WTC11 (cell line): ENCODE results near the gene RGS9. TPM values are rescaled to one million over a fixed set of nuclear protein-coding genes. Genes with fewer than 3 reads are reported as not detected.
A peak's percentile ranks its signal among the peaks of the same experiment; 100 is the strongest.

Experiments
- ATAC-seq: fragments of 200-7000 bp; cut with Tn5 transposase; 2 replicates; pipeline ENCODE4 v1.10.0; 2021; ENCODE audit warnings: mild to moderate bottlenecking, moderate library complexity
- CTCF ChIA-PET: fragments of 300-600 bp; sonication (Branson Sonifier 250); formaldehyde crosslinking; loops from one replicate; lab custom pipeline; 2021; ENCODE audit warnings: antibody characterized with exemption; lab: Charles Lee
- POLR2A ChIA-PET: fragments of 350-600 bp; sonication (Branson Sonifier 250); formaldehyde crosslinking; loops from one replicate; lab custom pipeline; 2021; ENCODE audit warnings: antibody characterized with exemption; lab: Charles Lee
- DNase-seq: peaks from one replicate; pipeline ENCODE4 v3.0.0; 2021; ENCODE audit warnings: low spot score
- H3K27ac Mint-ChIP-seq: 2 replicates; pipeline ENCODE4 v1.8.0; 2021; ENCODE audit warnings: mixed read lengths
- H3K27me3 Mint-ChIP-seq: 2 replicates; pipeline ENCODE4 v1.8.0; 2021; ENCODE audit warnings: low read depth, mild to moderate bottlenecking, moderate library complexity, mixed read lengths
- H3K36me3 Mint-ChIP-seq: 2 replicates; pipeline ENCODE4 v1.8.0; 2021; ENCODE audit warnings: mixed read lengths
- H3K4me1 Mint-ChIP-seq: 2 replicates; pipeline ENCODE4 v1.8.0; 2022; ENCODE audit warnings: mixed read lengths
- H3K4me3 Mint-ChIP-seq: 2 replicates; pipeline ENCODE4 v1.8.0; 2021; ENCODE audit warnings: mild to moderate bottlenecking, moderate library complexity, mixed read lengths
- H3K9me3 Mint-ChIP-seq: 2 replicates; pipeline ENCODE4 v1.8.0; 2021; ENCODE audit warnings: mixed read lengths
- ATF1 ChIP-seq: sonication (generic); formaldehyde crosslinking; IDR thresholded peaks from 2 replicates; pipeline ENCODE4 v1.8.1; 2023; ENCODE audit warnings: mild to moderate bottlenecking, moderate library complexity, missing genetic modification reagents
- CDX4 ChIP-seq: fragments of 250-450 bp; sonication (Bioruptor Pico); IDR thresholded peaks from 2 replicates; pipeline ENCODE4 v1.9.0; 2021; ENCODE audit warnings: moderate library complexity, mild to moderate bottlenecking, inconsistent platforms, borderline replicate concordance
- CTCF ChIP-seq: fragments of 200-600 bp; IDR thresholded peaks from 2 replicates; pipeline ENCODE4 v1.8.0; 2022; ENCODE audit warnings: antibody characterized with exemption
- E2F5 ChIP-seq: sonication (generic); formaldehyde crosslinking; IDR thresholded peaks from 2 replicates; pipeline ENCODE4 v1.8.1; 2022; ENCODE audit warnings: mild to moderate bottlenecking, moderate library complexity, missing genetic modification reagents
- FOXK1 ChIP-seq: sonication (generic); formaldehyde crosslinking; IDR thresholded peaks from 2 replicates; pipeline ENCODE4 v1.8.0; 2022; ENCODE audit warnings: mild to moderate bottlenecking, moderate library complexity, missing genetic modification reagents
- GABPB1 ChIP-seq: sonication (generic); formaldehyde crosslinking; IDR thresholded peaks from 2 replicates; pipeline ENCODE4 v1.8.1; 2023; ENCODE audit warnings: mild to moderate bottlenecking, missing genetic modification reagents
- IRF2 ChIP-seq: sonication (generic); formaldehyde crosslinking; IDR thresholded peaks from 2 replicates; pipeline ENCODE4 v1.8.0; 2022; ENCODE audit warnings: low read depth, missing genetic modification reagents, borderline replicate concordance
- NFE2L1 ChIP-seq: sonication (generic); formaldehyde crosslinking; IDR thresholded peaks from 2 replicates; pipeline ENCODE4 v1.8.1; 2023; ENCODE audit warnings: missing genetic modification reagents
- NFYB ChIP-seq: sonication (generic); formaldehyde crosslinking; conservative IDR thresholded peaks from 2 replicates; pipeline ENCODE4 v1.8.0; 2022; ENCODE audit warnings: low read depth, missing genetic modification reagents
- OVOL2 ChIP-seq: fragments of 250-450 bp; sonication (Bioruptor Pico); IDR thresholded peaks from 2 replicates; pipeline ENCODE4 v1.9.0; 2021; ENCODE audit warnings: mild to moderate bottlenecking, borderline replicate concordance
- TCF7 ChIP-seq: sonication (generic); formaldehyde crosslinking; IDR thresholded peaks from 2 replicates; pipeline ENCODE4 v1.8.0; 2022; ENCODE audit warnings: mild to moderate bottlenecking, low read depth, missing genetic modification reagents, moderate library complexity
- USF2 ChIP-seq: sonication (generic); formaldehyde crosslinking; IDR thresholded peaks from 2 replicates; pipeline ENCODE4 v1.8.1; 2023; ENCODE audit warnings: mild to moderate bottlenecking, missing genetic modification reagents, moderate library complexity
- ZNF121 ChIP-seq: sonication (generic); formaldehyde crosslinking; IDR thresholded peaks from 2 replicates; pipeline ENCODE4 v1.8.0; 2023; ENCODE audit warnings: missing genetic modification reagents
- ZNF219 ChIP-seq: sonication (generic); formaldehyde crosslinking; IDR thresholded peaks from 2 replicates; pipeline ENCODE4 v1.8.0; 2023; ENCODE audit warnings: missing genetic modification reagents, mild to moderate bottlenecking, borderline replicate concordance
- ZNF232 ChIP-seq: sonication (generic); formaldehyde crosslinking; IDR thresholded peaks from 2 replicates; pipeline ENCODE4 v1.8.0; 2022; ENCODE audit warnings: mild to moderate bottlenecking, missing genetic modification reagents
- ZNF263 ChIP-seq: sonication (generic); formaldehyde crosslinking; IDR thresholded peaks from 2 replicates; pipeline ENCODE4 v1.8.1; 2022; ENCODE audit warnings: low read depth, mild to moderate bottlenecking, moderate library complexity, missing genetic modification reagents
- ZNF423 ChIP-seq: fragments of 250-450 bp; sonication (Bioruptor Pico); IDR thresholded peaks from 2 replicates; pipeline ENCODE4 v2.1.2; 2022; ENCODE audit warnings: mild to moderate bottlenecking, moderate library complexity
- ZNF512 ChIP-seq: sonication (generic); formaldehyde crosslinking; IDR thresholded peaks from 2 replicates; pipeline ENCODE4 v1.8.1; 2022; ENCODE audit warnings: missing genetic modification reagents, borderline replicate concordance
- total RNA-seq: library from RNA; stranded (reverse); gene quantifications from 3 replicates; pipeline ENCODE4 v1.2.3, GENCODE V29; 2021

The RGS9 gene
- total RNA-seq, 1 experiment from 2014 or later = 11.3 TPM

- TF ChIP-seq IRF2 (CRISPR knock-in tag) (no peak), E2F5 (no peak), ZNF121 (CRISPR knock-in tag) (no peak), OVOL2 (CRISPR knock-in tag) (no peak), GABPB1 (CRISPR knock-in tag) (no peak), ZNF263 (CRISPR knock-in tag) (no peak), ATF1 (CRISPR knock-in tag) (no peak), TCF7 (CRISPR knock-in tag) (no peak), ZNF512 (CRISPR knock-in tag) (no peak), NFYB (CRISPR knock-in tag) (peak; percentile 74), ZNF219 (CRISPR knock-in tag) (no peak), CDX4 (no peak), NFE2L1 (CRISPR knock-in tag) (no peak), USF2 (CRISPR knock-in tag) (peak; percentile 82)
- TF ChIP-seq, all 79 proteins: peak for 3
Observed at GRCh38 chr17:65230040-65230439, 92.9 kb downstream of the RGS9 start (continued).

GRCh38 chr17:65231086-65231485 is 93.9 kb downstream of the RGS9 start:
- POLR2A ChIA-PET = no interaction called here
- Mint-ChIP-seq H3K4me1 (peaks cover 11% of the 10 kb centered on the region), H3K4me3 (no peak overlapping the region), H3K9me3 (peaks cover 19% of the 10 kb centered on the region)
- peak; percentile 47 for ATAC-seq
- no peak for TF ChIP-seq ZNF232 (CRISPR knock-in tag)
- TF ChIP-seq FOXK1 = no peak
- TF ChIP-seq ZNF423 (CRISPR knock-in tag) = no peak
- TF ChIP-seq, all 79 proteins: peak for 0
- CTCF ChIA-PET = interaction anchor here (0.5 to 2.6 kb wide), 30 partner anchors 9 to 934 kb away, joined by 3 to 23 read pairs (median 4); partner anchors contain the start of genes LRRC37A3 and RGS9
- no peaks in the 10 kb centered on the region for H3K27me3 Mint-ChIP-seq
- H3K36me3 Mint-ChIP-seq = 0 out of 2 replicates have a peak, but pooled peaks cover 4% of the 10 kb centered on the region
- no peak for DNase-seq
- H3K27ac Mint-ChIP-seq = no peak overlapping the region

- Mint-ChIP-seq H3K27ac (no peak overlapping the region), H3K27me3 (peaks cover 1% of the 10 kb centered on the region; the same call in 1 of the 2 replicates), H3K4me3 (no peak overlapping the region), H3K36me3 (peaks cover 7% of the 10 kb centered on the region), H3K4me1 (peaks cover 11% of the 10 kb centered on the region), H3K9me3 (peaks cover 24% of the 10 kb centered on the region)
- ChIA-PET CTCF (interaction anchor here (0.5 to 2.6 kb wide), 34 partner anchors 8 to 957 kb away, joined by 3 to 23 read pairs (median 4); partner anchors contain the start of genes LRRC37A3 and RGS9), POLR2A (no interaction called here)
- ATAC-seq = peak; percentile 95
- TF ChIP-seq CTCF (peak; percentile 60), ZNF423 (CRISPR knock-in tag) (no peak)
- DNase-seq = peak; percentile 73
Observed at GRCh38 chr17:65231662-65232335, 94.6 kb downstream of the RGS9 start.
